GM12872 (cell line): ENCODE results near the gene SPIB.

Source experiments
- CTCF ChIP-seq: IDR thresholded peaks from 3 replicates; pipeline ENCODE4 v1.5.1; 2011; ENCODE audit warnings: low read depth, mild to moderate bottlenecking, low read length, moderate library complexity; ENCODE audit not compliant: insufficient read depth

Gene SPIB

GRCh38 chr19:50475736-50476223 is 57.0 kb downstream of the SPIB start:
- TF ChIP-seq CTCF: no peak

GRCh38 chr19:50476224-50476906 is 57.6 kb downstream of the SPIB start, which contains the start of the genes EMC10 and GARIN5A:
Gene EMC10, plus strand, starts transcription at chr19:50476507. Its CDS starts 38 bp downstream, at chr19:50476545.
Gene GARIN5A, minus strand, starts transcription at chr19:50476848. Its CDS starts 460 bp downstream, at chr19:50476388.
- no peak for TF ChIP-seq CTCF

- TF ChIP-seq CTCF: no peak
These were observed 58.1 kb downstream of the SPIB start for GRCh38 chr19:50476907-50477238.

GRCh38 chr19:50477751-50478515 is 59.2 kb downstream of the SPIB start:
- TF ChIP-seq CTCF: no peak

- TF ChIP-seq CTCF: peak; percentile 82
These were observed 60.4 kb downstream of the SPIB start for GRCh38 chr19:50478901-50479715.

GRCh38 chr19:50479761-50480251 is 61.1 kb downstream of the SPIB start:
- no peak for TF ChIP-seq CTCF
